H1 (cell line): ENCODE results near the gene ARHGAP4.

Experiments used
- ATF2 ChIP-seq: IDR thresholded peaks from 2 replicates; pipeline ENCODE4 v1.6.1; 2012; ENCODE audit warnings: low read length, inconsistent platforms
- CTCF ChIP-seq, 3 experiments: IDR thresholded peaks; 1 replicate in 2 of 3; 2 replicates in 1 of 3; pipeline versions ENCODE4 v1.5.1 to v1.6.1; 2011; ENCODE audit warnings: low read length in 3 of 3, mild to moderate bottlenecking in 3 of 3, inconsistent platforms in 2 of 3, low read depth in 1 of 3, moderate library complexity in 1 of 3; ENCODE audit not compliant: insufficient read depth in 1 of 3; ENCODE audit errors: control extremely low read depth in 1 of 3
- EZH2 ChIP-seq: fragments of 200-600 bp; sonication (generic); IDR thresholded peaks from 2 replicates; pipeline ENCODE4 v1.7.1; 2012; ENCODE audit warnings: low read depth, mild to moderate bottlenecking, moderate library complexity, low read length, inconsistent platforms; ENCODE audit not compliant: severe bottlenecking
- TBP ChIP-seq: IDR thresholded peaks from 2 replicates; pipeline ENCODE4 v1.6.1; 2011; ENCODE audit warnings: low read depth, low read length, improper control_type of control experiment
- YY1 ChIP-seq: IDR thresholded peaks from 2 replicates; pipeline ENCODE4 v1.6.1; 2011; ENCODE audit warnings: low read depth, mild to moderate bottlenecking, low read length

GRCh38 chrX:153884136-153884535, 41.9 kb downstream of the ARHGAP4 start:
- TF ChIP-seq YY1 (no peak), TBP (no peak), EZH2 (no peak), ATF2 (no peak), CTCF (IDR thresholded peaks at IDR 0.05; ENCODE audit: control extremely low read depth in 1 of 3, insufficient read depth in 1 of 3, low read depth in 1 of 3, low read length in 3 of 3) (no peak)
